ENCODE results near the gene MPC2.

MPC2 gene

DNA sequence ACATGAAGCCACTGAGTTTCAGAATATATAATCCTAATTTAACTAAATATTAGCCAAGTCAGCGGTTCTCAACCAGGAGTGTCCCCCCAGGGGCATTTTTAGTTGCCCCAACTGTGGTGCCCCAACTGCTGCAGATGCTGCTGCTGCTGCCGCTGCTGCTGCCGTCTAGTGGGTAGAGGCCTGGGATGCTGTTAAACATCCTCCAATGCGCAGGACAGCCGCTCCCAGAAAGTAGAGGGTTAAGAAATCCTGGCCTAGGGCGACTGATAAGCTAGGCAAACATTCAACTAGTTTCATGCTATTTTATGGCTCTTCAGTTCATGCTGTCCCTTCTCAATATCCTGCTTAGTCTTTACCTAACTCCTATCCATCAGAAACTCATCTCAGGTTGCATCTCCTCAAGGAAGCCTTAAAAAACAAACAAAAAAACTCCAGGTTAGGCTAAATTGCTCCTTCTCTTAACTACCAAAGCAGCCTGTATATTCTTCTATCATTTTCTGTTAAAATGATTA is 10.3 kb downstream of the MPC2 start:
- TF ChIP-seq, protein P1, sequence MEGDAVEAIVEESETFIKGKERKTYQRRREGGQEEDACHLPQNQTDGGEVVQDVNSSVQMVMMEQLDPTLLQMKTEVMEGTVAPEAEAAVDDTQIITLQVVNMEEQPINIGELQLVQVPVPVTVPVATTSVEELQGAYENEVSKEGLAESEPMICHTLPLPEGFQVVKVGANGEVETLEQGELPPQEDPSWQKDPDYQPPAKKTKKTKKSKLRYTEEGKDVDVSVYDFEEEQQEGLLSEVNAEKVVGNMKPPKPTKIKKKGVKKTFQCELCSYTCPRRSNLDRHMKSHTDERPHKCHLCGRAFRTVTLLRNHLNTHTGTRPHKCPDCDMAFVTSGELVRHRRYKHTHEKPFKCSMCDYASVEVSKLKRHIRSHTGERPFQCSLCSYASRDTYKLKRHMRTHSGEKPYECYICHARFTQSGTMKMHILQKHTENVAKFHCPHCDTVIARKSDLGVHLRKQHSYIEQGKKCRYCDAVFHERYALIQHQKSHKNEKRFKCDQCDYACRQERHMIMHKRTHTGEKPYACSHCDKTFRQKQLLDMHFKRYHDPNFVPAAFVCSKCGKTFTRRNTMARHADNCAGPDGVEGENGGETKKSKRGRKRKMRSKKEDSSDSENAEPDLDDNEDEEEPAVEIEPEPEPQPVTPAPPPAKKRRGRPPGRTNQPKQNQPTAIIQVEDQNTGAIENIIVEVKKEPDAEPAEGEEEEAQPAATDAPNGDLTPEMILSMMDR (IDR thresholded peaks at IDR 0.05) = peak; percentile 93
- TF ChIP-seq ZFX (IDR thresholded peaks at IDR 0.05; ENCODE audit: borderline replicate concordance) = no peak
- peak overlapping the region; percentile 97 for H3K27ac ChIP-seq

- no peak for TF ChIP-seq ZFX (IDR thresholded peaks at IDR 0.05; ENCODE audit: borderline replicate concordance)
- TF ChIP-seq, protein P1 (IDR thresholded peaks at IDR 0.05) = no peak
Observed at GRCh38 chr1:167924543-167925231, 12.2 kb downstream of the MPC2 start.

DNA sequence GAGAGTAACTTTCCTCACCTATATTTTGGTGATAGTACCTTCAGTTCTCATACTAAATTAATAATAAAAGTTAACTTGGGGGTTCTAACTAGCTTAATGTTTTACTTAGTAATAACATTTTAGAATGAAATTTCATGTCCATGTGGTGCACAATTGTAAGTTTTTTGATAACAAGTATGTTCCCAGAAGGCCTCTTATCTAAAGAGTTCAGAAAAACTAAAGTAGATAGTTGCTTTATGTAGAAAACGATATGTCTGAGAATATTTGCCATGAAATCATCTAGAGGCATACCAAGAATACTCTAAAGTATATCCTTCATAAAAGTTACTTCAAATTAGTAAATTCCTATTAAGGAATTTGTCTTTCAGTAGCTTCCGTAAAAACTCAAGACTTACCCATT is 12.8 kb downstream of the MPC2 start:
- TF ChIP-seq, protein P1 (IDR thresholded peaks at IDR 0.05) = no peak
- TF ChIP-seq ZFX (IDR thresholded peaks at IDR 0.05; ENCODE audit: borderline replicate concordance) = no peak
- H3K27ac ChIP-seq = peak overlapping the region; percentile 55

More at GRCh38 chr1:167924543-167925231, 12.2 kb downstream of the MPC2 start:
- peak overlapping the region; percentile 55 for H3K27ac ChIP-seq

DNA sequence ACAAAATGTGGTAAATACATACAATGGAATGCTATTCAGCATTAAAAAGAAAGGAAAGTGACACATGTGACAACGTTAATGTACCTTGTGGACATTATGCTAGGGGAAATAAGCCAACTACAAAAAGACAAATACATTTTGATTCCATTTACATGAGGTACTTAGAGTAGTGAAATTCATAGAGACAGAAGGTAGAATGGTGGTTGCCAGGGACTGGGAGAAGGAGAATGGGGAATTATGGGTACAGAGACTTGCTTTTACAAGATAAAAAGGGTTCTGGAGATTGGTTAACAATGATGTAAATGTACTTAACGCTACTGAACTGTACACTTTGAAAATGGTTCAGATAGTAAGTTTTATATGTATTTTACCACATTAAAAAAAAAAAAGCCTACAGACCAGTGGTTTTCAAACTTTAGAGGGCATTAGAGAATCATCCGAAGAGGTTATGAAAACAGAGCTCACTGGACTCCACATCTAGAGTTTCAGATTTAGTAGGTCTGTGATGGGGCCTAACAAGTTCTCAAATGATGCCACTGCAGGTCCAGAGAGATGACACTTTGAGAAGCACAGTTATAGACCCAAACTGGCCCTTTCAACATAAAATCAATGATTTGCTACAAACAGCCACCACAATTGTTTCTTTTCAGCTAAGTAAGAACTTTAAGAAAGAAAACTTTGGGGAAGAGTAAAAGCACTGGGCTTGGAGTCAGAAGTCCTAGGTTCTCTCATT is 13.4 kb downstream of the MPC2 start:
- H3K27ac ChIP-seq = peak overlapping the region; percentile 55
- TF ChIP-seq, protein P1 (IDR thresholded peaks at IDR 0.05) = no peak
- no peak for TF ChIP-seq ZFX (IDR thresholded peaks at IDR 0.05; ENCODE audit: borderline replicate concordance)

GRCh38 chr1:167922611-167923074 is 14.2 kb downstream of the MPC2 start:
- TF ChIP-seq, protein P1 (IDR thresholded peaks at IDR 0.05) = no peak
- no peak for TF ChIP-seq ZFX (IDR thresholded peaks at IDR 0.05; ENCODE audit: borderline replicate concordance)
- H3K27ac ChIP-seq = peak overlapping the region; percentile 55

DNA sequence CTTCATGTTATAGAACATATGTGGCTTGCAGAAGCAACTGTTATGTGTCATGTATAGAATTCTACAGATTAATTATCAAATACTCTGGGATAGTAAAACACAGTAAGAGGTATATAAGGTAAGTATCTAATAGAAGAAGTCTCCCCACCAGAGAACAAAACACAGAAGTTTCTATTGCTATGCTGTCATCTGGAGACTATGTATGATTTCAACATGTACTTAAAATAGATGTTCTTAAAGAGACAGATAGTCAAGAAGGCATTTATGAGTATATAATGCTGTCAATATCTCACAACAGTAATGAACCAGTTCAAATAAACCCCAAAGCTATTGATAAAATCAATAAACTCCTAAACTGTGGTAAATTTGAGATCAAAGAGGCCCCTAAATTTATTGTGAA is 14.8 kb downstream of the MPC2 start:
- peak overlapping the region; percentile 55 for H3K27ac ChIP-seq
- TF ChIP-seq, protein P1 (IDR thresholded peaks at IDR 0.05) = no peak
- no peak for TF ChIP-seq ZFX (IDR thresholded peaks at IDR 0.05; ENCODE audit: borderline replicate concordance)
